ENCODE results near the gene BDKRB2. TPM values are rescaled to one million over a fixed set of nuclear protein-coding genes. Genes with fewer than 3 reads are reported as not detected.

Gene BDKRB2
- total and polyA plus RNA-seq, 2 experiments from 2014 or later, result 0.14 to 0.21 TPM

- no peaks in the 10 kb centered on the region for H3K79me2 ChIP-seq (replicated peaks; ENCODE audit: insufficient read depth)
- no peaks in the 10 kb centered on the region for H3K9me2 ChIP-seq (ENCODE audit: insufficient read depth)
- ATAC-seq (no peak), DNase-seq (ENCODE audit: low spot score) (no peak)
- H3K4me2 ChIP-seq, result no peak overlapping the region
- Mint-ChIP-seq H3K27ac (no peak overlapping the region), H3K36me3 (ENCODE audit: low read depth) (peaks cover 10% of the 10 kb centered on the region; the same call in 2 of the 3 replicates), H3K4me3 (no peak overlapping the region), H3K4me1 (peaks cover 15% of the 10 kb centered on the region), H3K27me3 (ENCODE audit: insufficient read depth, low read depth, poor library complexity) (peaks cover 7% of the 10 kb centered on the region), H3K9me3 (peaks cover 12% of the 10 kb centered on the region)
- no peak overlapping the region for H3K4me3 ChIP-seq
- no peak overlapping the region for H2AFZ ChIP-seq
- H3K27ac ChIP-seq (ENCODE audit: low read depth), result no peak overlapping the region
- H4K20me1 ChIP-seq (replicated peaks; ENCODE audit: insufficient read depth), result no peaks in the 10 kb centered on the region
- H3K36me3 ChIP-seq (ENCODE audit: insufficient read depth), result no peaks in the 10 kb centered on the region
- H3F3A ChIP-seq (replicated peaks; ENCODE audit: low read depth), result no peaks in the 10 kb centered on the region
- H3K27me3 ChIP-seq (ENCODE audit: insufficient read depth), result no peaks in the 10 kb centered on the region
- no peaks in the 10 kb centered on the region for H3K4me1 ChIP-seq (ENCODE audit: insufficient read depth)
- no peak for TF ChIP-seq ZNF331 (CRISPR knock-in tag; IDR thresholded peaks at IDR 0.05; ENCODE audit: low read depth)
- TF ChIP-seq EZH2 (IDR thresholded peaks at IDR 0.05; ENCODE audit: low read depth, unreplicated experiment), result no peak
- no peak for TF ChIP-seq ZNF114 (CRISPR knock-in tag; IDR thresholded peaks at IDR 0.05)
- TF ChIP-seq STAT1 (IDR thresholded peaks at IDR 0.05; ENCODE audit: unreplicated experiment), result no peak
- TF ChIP-seq, protein P1, sequence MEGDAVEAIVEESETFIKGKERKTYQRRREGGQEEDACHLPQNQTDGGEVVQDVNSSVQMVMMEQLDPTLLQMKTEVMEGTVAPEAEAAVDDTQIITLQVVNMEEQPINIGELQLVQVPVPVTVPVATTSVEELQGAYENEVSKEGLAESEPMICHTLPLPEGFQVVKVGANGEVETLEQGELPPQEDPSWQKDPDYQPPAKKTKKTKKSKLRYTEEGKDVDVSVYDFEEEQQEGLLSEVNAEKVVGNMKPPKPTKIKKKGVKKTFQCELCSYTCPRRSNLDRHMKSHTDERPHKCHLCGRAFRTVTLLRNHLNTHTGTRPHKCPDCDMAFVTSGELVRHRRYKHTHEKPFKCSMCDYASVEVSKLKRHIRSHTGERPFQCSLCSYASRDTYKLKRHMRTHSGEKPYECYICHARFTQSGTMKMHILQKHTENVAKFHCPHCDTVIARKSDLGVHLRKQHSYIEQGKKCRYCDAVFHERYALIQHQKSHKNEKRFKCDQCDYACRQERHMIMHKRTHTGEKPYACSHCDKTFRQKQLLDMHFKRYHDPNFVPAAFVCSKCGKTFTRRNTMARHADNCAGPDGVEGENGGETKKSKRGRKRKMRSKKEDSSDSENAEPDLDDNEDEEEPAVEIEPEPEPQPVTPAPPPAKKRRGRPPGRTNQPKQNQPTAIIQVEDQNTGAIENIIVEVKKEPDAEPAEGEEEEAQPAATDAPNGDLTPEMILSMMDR (conservative IDR thresholded peaks at IDR 0.05; ENCODE audit: low read depth in 2 of 2), result no peak
- no peak for TF ChIP-seq CREB1 (CRISPR knock-in tag; IDR thresholded peaks at IDR 0.05; ENCODE audit: low read depth)
- TF ChIP-seq EZH2phosphoT487 (IDR thresholded peaks at IDR 0.05; ENCODE audit: unreplicated experiment), result no peak
- TF ChIP-seq, protein P2, sequence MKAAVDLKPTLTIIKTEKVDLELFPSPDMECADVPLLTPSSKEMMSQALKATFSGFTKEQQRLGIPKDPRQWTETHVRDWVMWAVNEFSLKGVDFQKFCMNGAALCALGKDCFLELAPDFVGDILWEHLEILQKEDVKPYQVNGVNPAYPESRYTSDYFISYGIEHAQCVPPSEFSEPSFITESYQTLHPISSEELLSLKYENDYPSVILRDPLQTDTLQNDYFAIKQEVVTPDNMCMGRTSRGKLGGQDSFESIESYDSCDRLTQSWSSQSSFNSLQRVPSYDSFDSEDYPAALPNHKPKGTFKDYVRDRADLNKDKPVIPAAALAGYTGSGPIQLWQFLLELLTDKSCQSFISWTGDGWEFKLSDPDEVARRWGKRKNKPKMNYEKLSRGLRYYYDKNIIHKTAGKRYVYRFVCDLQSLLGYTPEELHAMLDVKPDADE (IDR thresholded peaks at IDR 0.05), result no peak
- TF ChIP-seq ZNF462 (CRISPR knock-in tag; IDR thresholded peaks at IDR 0.05), result no peak
- TF ChIP-seq NANOG (IDR thresholded peaks at IDR 0.05; ENCODE audit: borderline replicate concordance), result no peak
- no peak for TF ChIP-seq JUNB (IDR thresholded peaks at IDR 0.05; ENCODE audit: unreplicated experiment)
- TF ChIP-seq POLR2AphosphoS5 (IDR thresholded peaks at IDR 0.05; ENCODE audit: low read depth), result no peak
- TF ChIP-seq, protein P3, sequence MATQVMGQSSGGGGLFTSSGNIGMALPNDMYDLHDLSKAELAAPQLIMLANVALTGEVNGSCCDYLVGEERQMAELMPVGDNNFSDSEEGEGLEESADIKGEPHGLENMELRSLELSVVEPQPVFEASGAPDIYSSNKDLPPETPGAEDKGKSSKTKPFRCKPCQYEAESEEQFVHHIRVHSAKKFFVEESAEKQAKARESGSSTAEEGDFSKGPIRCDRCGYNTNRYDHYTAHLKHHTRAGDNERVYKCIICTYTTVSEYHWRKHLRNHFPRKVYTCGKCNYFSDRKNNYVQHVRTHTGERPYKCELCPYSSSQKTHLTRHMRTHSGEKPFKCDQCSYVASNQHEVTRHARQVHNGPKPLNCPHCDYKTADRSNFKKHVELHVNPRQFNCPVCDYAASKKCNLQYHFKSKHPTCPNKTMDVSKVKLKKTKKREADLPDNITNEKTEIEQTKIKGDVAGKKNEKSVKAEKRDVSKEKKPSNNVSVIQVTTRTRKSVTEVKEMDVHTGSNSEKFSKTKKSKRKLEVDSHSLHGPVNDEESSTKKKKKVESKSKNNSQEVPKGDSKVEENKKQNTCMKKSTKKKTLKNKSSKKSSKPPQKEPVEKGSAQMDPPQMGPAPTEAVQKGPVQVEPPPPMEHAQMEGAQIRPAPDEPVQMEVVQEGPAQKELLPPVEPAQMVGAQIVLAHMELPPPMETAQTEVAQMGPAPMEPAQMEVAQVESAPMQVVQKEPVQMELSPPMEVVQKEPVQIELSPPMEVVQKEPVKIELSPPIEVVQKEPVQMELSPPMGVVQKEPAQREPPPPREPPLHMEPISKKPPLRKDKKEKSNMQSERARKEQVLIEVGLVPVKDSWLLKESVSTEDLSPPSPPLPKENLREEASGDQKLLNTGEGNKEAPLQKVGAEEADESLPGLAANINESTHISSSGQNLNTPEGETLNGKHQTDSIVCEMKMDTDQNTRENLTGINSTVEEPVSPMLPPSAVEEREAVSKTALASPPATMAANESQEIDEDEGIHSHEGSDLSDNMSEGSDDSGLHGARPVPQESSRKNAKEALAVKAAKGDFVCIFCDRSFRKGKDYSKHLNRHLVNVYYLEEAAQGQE (IDR thresholded peaks at IDR 0.05; ENCODE audit: unreplicated experiment), result no peak
Observed at GRCh38 chr14:96229315-96229714, 24.7 kb downstream of the BDKRB2 start.

All from GM23338 (cell line).